Thyroid gland (tissue), 4 donors: Measurements from ENCODE around the gene LRFN3.

ENCODE experiments used
- POLR2A ChIP-seq, 2 donors: fragments of 450-650 bp; IDR thresholded peaks; one replicate each; pipeline ENCODE4 v1.6.1; 2017; ENCODE audit warnings: antibody characterized with exemption in 2 of 2, mild to moderate bottlenecking in 2 of 2, moderate library complexity in 1 of 2
- TF ChIP-seq, protein P1 (sequence below), 6 experiments: fragments of 200-600 bp in 3 of 6; fragments of 450-650 bp in 3 of 6; sonication (generic) in 3 of 6; IDR thresholded peaks; one replicate each; pipeline ENCODE4 v1.5.1; 2016 to 2019; ENCODE audit warnings: antibody characterized with exemption in 6 of 6, mild to moderate bottlenecking in 2 of 6, inconsistent platforms in 1 of 6, moderate library complexity in 1 of 6

DNA sequence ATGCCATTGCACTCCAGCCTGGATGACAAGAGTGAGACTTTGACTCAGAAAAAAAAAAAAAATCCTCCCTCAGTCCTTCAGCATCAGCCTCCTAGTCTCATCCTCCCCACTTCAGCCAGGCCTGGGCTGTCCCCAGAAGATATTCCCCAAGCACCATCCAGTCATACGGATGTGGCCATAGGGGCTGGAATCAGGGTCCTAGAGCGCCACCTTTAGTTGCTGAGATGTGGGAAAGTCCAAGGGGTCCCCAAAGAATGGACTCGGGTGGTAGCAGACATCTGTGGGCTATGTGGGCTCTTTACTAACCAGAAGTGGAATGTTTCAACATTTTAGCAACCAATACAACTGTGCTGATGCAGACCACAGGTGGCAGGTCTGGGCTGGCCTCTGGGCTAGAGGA lies 25.0 kb upstream of the LRFN3 start:
- TF ChIP-seq, protein P1, sequence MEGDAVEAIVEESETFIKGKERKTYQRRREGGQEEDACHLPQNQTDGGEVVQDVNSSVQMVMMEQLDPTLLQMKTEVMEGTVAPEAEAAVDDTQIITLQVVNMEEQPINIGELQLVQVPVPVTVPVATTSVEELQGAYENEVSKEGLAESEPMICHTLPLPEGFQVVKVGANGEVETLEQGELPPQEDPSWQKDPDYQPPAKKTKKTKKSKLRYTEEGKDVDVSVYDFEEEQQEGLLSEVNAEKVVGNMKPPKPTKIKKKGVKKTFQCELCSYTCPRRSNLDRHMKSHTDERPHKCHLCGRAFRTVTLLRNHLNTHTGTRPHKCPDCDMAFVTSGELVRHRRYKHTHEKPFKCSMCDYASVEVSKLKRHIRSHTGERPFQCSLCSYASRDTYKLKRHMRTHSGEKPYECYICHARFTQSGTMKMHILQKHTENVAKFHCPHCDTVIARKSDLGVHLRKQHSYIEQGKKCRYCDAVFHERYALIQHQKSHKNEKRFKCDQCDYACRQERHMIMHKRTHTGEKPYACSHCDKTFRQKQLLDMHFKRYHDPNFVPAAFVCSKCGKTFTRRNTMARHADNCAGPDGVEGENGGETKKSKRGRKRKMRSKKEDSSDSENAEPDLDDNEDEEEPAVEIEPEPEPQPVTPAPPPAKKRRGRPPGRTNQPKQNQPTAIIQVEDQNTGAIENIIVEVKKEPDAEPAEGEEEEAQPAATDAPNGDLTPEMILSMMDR (IDR thresholded peaks at IDR 0.05): no peak
- no peak for TF ChIP-seq POLR2A (IDR thresholded peaks at IDR 0.05)
